Naive thymus-derived CD8-positive, alpha-beta T cell (primary cell): ENCODE results near the gene LBHD2. TPM values are rescaled to one million over a fixed set of nuclear protein-coding genes. Genes with fewer than 3 reads are reported as not detected.
A peak's percentile ranks its signal among the peaks of the same experiment; 100 is the strongest.

Experiments
- ATAC-seq, 2 donors: fragments of 150-1000 bp; cut with Tn5 transposase in 1 of 2; sonication (Bioruptor Pico), chemical (Tn5 transposase) in 1 of 2; 1 replicate in 1 of 2; 2 replicates in 1 of 2; pipeline ENCODE4 v1.10.0; 2021; ENCODE audit warnings: mild to moderate bottlenecking in 2 of 2, moderate library complexity in 2 of 2
- POLR2A ChIA-PET: fragments of 350-600 bp; sonication (Branson Sonifier 250); formaldehyde crosslinking; loops from one replicate; lab custom pipeline; 2021; ENCODE audit warnings: antibody characterized with exemption; lab: Charles Lee
- DNase-seq, 10 donors: peaks; one replicate each; pipeline versions ENCODE4 v3.0.0 to v3.0.0-alpha.2; 2020 to 2022
- H3K27ac Mint-ChIP-seq, 10 donors: one replicate each; pipeline ENCODE4 v1.8.0; 2020 to 2022; ENCODE audit warnings: mild to moderate bottlenecking in 10 of 10, mixed read lengths in 10 of 10, moderate library complexity in 4 of 10, inconsistent platforms in 1 of 10
- H3K27me3 Mint-ChIP-seq, 5 donors: one replicate each; pipeline ENCODE4 v1.8.0; 2021 to 2022; ENCODE audit warnings: mixed read lengths in 5 of 5
- H3K36me3 Mint-ChIP-seq, 3 donors: one replicate each; pipeline ENCODE4 v1.8.0; 2020 to 2022; ENCODE audit warnings: mixed read lengths in 3 of 3, mild to moderate bottlenecking in 2 of 3, inconsistent platforms in 1 of 3
- H3K4me1 Mint-ChIP-seq, 4 donors: one replicate each; pipeline ENCODE4 v1.8.0; 2021 to 2022; ENCODE audit warnings: mixed read lengths in 4 of 4
- H3K4me3 Mint-ChIP-seq, 10 donors: one replicate each; pipeline ENCODE4 v1.8.0; 2020 to 2022; ENCODE audit warnings: mild to moderate bottlenecking in 10 of 10, mixed read lengths in 10 of 10, moderate library complexity in 6 of 10, inconsistent platforms in 1 of 10
- H3K9me3 Mint-ChIP-seq, 9 donors: one replicate each; pipeline ENCODE4 v1.8.0; 2020 to 2022; ENCODE audit warnings: mixed read lengths in 9 of 9, mild to moderate bottlenecking in 3 of 9, inconsistent platforms in 1 of 9, moderate library complexity in 1 of 9
- polyA plus RNA-seq, 3 donors: library from polyadenylated mRNA; unstranded; fragments of 300-500 nt; fragmentation: Illumina TruSeq; gene quantifications; one replicate each; pipeline ENCODE4 v1.2.3, GENCODE V29; 2021
- total RNA-seq, 8 experiments: library from RNA in 2 of 8; stranded (reverse) in 2 of 8; gene quantifications; one replicate each; pipeline ENCODE4 v1.2.3 and lab custom pipeline; 2021 to 2026

The LBHD2 gene
- total and polyA plus RNA-seq, 5 experiments from 2014 or later = not detected

DNA sequence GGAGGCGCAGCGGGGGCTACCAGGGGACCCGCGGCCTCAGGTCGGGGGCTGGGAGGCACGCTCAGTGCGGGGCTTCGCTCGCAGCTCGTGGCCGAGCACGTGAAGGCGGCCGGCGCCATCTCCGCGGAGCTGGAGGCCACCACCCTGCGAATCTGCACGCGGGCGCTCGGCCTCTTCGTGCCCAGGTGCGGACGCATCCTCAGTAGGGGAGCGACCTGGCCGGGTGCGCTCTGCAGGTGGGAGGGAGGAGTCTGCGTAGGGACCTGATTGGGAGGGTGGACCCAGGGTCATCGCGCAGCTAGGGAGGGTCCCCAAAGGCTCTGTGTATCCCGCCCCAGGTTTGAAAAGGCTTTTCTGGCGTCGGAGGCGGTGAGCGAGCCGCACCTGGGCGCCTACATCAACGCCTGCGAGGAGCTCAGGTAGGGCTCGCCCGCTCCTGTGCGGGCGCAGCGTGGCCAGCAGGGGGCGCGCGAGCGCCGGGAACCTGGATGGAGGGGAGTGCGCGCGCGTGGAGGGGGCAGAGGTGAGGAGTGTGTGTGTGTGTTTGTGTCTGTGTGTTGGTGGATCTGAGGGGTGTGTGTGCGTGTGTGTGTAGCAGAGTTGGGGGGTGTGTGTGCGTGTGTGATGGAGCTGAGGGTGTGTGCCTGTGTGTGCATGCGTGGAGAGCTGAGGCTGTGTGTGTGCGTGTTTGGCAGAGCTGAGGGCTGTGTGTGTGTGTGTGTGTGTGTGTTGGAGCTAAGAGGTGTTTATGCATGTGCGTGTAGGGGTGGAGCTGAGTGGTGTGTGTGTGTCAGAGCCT, 20.8 kb downstream of the LBHD2 start:
- POLR2A ChIA-PET = interaction anchor here (0.6 kb wide), 1 partner anchor 76 kb away, joined by 3 read pairs; no protein-coding TSS in a partner anchor
- H3K27ac Mint-ChIP-seq = peak overlapping the region in 3 of 10 donors; percentile 35 to 90 (median 48)
- H3K9me3 Mint-ChIP-seq = no peaks in the 10 kb centered on the region
- H3K27me3 Mint-ChIP-seq = peaks cover 7 to 45% (median 21%) of the 10 kb centered on the region in 5 donors
- ATAC-seq (peak; percentile 95 to 99), DNase-seq (peak; percentile 57 to 84 (median 75))
- peak overlapping the region in 5 of 10 donors; percentile 24 to 68 (median 49) for H3K4me3 Mint-ChIP-seq
- H3K36me3 Mint-ChIP-seq = no peaks in the 10 kb centered on the region
- H3K4me1 Mint-ChIP-seq = peaks cover 8 to 16% (median 11%) of the 10 kb centered on the region in 4 donors

DNA sequence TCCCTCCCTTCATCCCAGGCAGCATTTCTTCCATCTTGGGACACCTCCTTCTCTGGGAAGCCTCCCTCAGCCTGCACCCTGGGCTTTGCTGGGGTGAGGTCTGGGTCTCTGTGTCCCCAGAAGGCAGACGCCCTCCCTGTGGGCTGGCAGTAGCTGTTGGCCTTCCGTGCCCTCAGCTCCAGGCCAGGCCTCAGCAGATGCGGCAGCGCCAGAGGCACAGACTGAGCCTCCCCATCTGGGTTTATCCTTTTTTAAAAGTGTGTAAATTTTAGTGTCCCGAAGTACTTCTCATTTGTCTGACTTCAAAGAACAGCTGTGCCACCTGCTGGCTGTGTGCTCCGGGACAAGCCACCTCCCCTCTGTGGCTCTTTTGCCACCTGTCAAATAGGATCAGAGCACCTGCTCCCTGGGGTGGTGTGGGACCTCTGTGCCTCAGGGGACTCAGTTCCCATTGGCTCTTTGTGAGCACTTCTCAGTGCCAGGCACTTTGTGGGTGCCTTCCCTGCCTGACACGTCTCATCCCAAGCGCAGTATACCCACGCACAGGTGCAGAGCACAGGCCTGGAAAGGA, 21.7 kb downstream of the LBHD2 start:
- Mint-ChIP-seq H3K36me3 (no peaks in the 10 kb centered on the region), H3K4me3 (peak overlapping the region in 1 of 10 donors; percentile 7), H3K27me3 (peaks cover 7 to 49% (median 23%) of the 10 kb centered on the region in 5 donors), H3K9me3 (no peaks in the 10 kb centered on the region), H3K4me1 (peaks cover 8 to 16% (median 11%) of the 10 kb centered on the region in 4 donors), H3K27ac (peak overlapping the region in 2 of 10 donors; percentile 21 to 90)
- DNase-seq = no peak
- ATAC-seq = no peak
- POLR2A ChIA-PET = no interaction called here

DNA sequence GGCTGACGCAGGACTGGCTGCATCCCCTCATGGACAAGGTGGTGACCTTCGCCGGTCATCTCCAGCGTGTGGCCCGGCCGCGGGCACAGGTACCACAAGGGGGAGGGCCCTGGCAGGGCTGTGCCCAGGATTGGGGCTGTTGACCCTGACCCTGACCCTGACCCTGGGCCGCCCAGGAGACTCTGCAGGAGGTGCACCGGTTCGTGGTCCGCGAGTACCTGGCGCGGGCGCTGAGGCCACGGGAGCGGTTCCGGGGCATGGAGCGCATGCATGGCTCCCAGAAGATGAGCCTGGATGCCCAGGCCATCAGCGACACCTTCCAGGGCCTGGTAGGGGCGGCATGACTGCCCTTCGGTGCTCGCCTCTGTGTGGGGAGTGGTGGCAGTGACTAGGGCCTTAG, 23.4 kb downstream of the LBHD2 start:
- Mint-ChIP-seq H3K4me3 (no peak overlapping the region), H3K27ac (no peak overlapping the region), H3K27me3 (peaks cover 2 to 50% (median 19%) of the 10 kb centered on the region in 5 donors), H3K4me1 (peaks cover 8 to 13% (median 12%) of the 10 kb centered on the region in 4 donors), H3K36me3 (no peaks in the 10 kb centered on the region), H3K9me3 (no peaks in the 10 kb centered on the region)
- no peak for ATAC-seq
- POLR2A ChIA-PET = no interaction called here
- no peak for DNase-seq

DNA sequence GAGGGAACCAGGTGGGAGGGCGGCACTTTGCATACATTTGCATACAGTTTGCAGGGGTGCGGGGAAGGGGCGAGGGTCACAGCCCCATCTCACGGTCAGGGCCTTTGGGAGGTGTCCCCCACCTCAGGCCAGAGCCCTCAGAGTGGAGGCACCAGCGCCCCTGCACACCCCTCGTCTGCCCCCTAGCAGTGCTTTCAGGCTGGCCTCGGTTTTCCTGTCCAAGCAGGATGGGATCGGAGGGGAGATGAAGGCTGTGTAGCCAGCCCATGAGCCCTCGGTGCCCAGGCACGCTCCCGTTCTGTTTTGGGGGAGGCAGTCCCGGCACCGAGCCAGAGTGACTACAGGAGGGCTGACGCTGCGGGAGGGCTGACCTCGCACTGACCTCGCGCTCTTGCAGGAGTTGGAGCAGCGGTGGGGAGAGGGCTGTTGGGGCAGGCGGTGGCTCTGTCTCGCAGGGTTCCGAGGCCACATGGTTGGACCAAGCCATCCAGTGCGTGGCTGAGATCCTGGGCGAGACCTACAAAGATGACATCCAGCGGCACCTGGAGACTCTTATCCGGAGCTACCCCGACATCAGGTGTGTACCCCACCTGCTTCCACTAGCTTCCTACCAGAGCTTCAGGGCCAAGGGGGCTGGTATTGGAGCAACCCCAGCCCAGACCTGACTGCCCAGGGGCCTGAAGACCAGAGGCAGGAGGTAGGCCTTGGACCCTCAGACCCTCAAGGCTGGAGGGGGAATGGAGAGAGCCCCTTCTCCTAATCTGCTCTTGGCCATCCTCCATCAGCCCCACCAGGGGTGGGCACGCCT, 24.1 kb downstream of the LBHD2 start:
- POLR2A ChIA-PET = no interaction called here
- DNase-seq = no peak
- peaks cover 8 to 15% (median 12%) of the 10 kb centered on the region in 4 donors for H3K4me1 Mint-ChIP-seq

DNA sequence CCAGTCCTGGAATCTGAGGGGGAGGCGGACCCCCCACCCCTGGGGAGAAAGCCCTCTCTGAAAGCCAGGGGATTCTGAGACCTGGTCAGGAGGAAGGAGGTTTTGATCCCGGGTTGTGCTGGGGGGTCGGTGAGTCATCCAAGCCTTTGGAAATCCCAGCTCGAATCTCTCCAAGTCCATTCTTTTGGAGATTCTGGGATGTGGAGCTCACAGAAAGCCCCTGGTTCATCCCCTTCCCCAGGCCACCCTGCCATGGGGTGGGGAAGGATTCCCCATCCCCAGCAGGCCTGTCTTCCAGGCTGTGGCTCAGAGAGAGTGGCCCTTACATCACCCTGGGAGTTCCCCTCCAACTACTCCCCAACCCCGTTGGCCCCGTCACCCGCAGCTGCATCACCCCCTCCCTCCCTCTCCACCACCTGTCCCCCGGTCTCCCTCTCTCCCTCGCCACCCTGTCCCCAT, 24.8 kb downstream of the LBHD2 start:
- Mint-ChIP-seq H3K4me1 (peaks cover 6 to 12% (median 9%) of the 10 kb centered on the region in 4 donors), H3K36me3 (no peaks in the 10 kb centered on the region), H3K9me3 (no peaks in the 10 kb centered on the region), H3K27me3 (peaks cover 0 to 37% (median 20%) of the 10 kb centered on the region in 5 donors), H3K27ac (peak overlapping the region in 1 of 10 donors; percentile 34), H3K4me3 (no peak overlapping the region)
- POLR2A ChIA-PET = no interaction called here
- ATAC-seq (peak in 1 of 2 donors; percentile 20), DNase-seq (no peak)

More for the DNA sequence above, 24.1 kb downstream of the LBHD2 start:
- Mint-ChIP-seq H3K27ac (no peak overlapping the region), H3K27me3 (peaks cover 2 to 43% (median 22%) of the 10 kb centered on the region in 5 donors), H3K9me3 (no peaks in the 10 kb centered on the region), H3K36me3 (no peaks in the 10 kb centered on the region), H3K4me3 (no peak overlapping the region)
- no peak for ATAC-seq

DNA sequence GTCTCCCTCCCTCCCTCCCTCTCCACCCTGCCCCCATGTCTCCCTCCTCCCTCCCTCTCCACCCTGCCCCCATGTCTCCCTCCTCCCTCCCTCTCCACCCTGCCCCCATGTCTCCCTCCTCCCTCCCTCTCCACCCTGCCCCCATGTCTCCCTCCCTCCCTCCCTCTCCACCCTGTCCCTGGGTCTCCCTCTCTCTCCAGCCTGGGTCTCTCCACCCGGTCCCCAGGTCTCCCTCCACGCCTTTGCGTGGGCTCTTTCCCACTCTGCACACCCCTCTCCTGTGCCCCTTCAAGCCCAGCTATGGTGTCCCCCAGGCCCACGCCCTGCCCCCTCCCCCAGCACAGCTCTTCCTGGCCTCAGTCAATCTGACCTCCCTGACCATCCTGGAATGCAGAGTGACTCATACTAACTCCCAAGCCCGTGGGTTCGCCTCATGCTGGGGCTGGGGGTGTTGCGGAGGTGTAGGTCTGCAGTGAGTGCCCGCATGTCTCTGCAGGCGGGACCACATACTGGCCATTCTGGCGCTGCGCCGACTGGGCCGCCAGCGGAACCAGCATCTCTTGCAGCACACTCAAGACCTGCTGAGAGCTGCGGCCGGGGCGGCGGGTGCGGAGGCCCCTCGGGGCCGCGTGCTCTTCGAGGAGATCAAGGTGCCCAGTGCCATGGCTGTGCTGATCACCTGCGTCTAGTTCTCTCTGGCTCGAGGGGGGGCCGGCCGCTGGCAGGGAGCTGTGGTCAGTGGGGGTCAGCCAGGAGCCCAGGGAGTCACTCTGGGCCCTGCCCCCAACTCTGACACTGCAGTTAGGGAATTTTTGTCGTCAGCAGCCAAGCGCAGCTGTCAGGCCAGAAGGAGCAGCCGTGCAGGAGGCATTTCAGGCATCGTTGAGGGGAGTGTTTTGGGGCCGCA, 25.8 kb downstream of the LBHD2 start:
- POLR2A ChIA-PET = no interaction called here

DNA sequence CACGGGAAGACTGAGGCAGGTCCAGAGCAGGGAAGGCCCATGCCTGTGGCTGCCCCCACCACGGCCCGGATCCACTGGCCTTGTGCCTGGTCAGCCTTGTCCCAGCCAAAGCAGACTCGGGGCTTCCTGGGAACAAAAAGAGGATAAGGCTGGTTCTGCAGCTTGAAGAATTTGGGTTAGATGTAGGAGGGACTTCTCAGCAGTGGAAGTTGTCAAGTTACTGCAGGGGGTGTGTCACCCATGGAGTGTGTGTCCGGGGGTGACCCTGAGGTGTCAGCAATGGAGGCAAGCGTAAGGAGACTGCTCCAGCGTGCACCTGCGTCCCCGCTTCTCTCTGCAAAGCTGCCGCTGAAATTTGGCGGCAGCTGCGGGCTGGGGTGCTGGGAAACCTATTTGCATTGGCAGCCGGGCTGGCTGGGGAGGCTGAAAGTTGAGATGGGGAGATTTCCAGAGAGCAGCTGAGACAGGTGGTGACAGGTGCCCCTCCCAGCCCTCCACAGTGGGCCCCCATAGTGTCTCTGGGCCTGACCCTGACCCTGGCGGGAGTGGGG, 26.7 kb downstream of the LBHD2 start:
- peaks cover 0 to 28% (median 14%) of the 10 kb centered on the region in 5 donors for H3K27me3 Mint-ChIP-seq
- H3K4me3 Mint-ChIP-seq = no peak overlapping the region
- ATAC-seq (no peak), DNase-seq (no peak)
- H3K4me1 Mint-ChIP-seq = peaks cover 2 to 14% (median 5%) of the 10 kb centered on the region in 4 donors
- no peak overlapping the region for H3K27ac Mint-ChIP-seq
- H3K36me3 Mint-ChIP-seq = no peaks in the 10 kb centered on the region
- H3K9me3 Mint-ChIP-seq = no peaks in the 10 kb centered on the region
- POLR2A ChIA-PET = no interaction called here

More for the DNA sequence above, 25.8 kb downstream of the LBHD2 start:
- ATAC-seq (no peak), DNase-seq (no peak)
- peaks cover 0 to 35% (median 19%) of the 10 kb centered on the region in 5 donors for H3K27me3 Mint-ChIP-seq
- no peaks in the 10 kb centered on the region for H3K36me3 Mint-ChIP-seq
- H3K4me3 Mint-ChIP-seq = no peak overlapping the region
- no peaks in the 10 kb centered on the region for H3K9me3 Mint-ChIP-seq
- peak overlapping the region in 1 of 10 donors; percentile 48 for H3K27ac Mint-ChIP-seq
- H3K4me1 Mint-ChIP-seq = peaks cover 5 to 13% (median 9%) of the 10 kb centered on the region in 4 donors

DNA sequence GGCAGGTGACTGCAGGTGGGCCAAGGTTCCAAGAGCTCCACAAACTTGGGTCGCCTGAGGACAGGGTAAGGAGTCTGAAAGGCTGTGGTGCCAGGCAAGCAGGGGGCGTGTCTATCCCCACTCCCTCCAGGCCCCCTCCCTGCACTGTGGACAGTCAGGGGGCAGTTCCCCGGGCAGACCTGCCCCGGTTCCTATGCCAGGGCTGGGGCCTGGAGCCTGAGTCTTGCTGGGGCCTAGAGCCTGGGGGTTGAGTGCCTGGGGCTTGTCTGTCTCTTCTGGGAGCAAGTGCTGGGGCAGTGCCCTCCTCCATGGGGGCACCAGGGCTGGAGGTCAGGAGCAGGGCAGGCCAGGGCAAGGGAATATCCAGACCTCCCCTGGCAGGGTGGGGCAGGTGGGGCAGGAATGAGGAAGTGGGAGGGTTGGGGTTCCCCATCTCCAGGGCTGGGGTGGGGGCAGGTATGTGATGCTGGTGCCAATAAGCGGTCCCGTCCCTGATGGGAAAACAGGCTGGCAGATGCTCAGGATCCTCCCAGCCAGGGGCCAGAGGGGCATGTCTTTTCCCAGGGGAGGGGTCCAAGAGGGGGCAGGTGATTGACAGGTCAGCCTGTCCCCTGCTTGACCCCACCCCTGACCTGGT, 27.3 kb downstream of the LBHD2 start:
- Mint-ChIP-seq H3K4me3 (no peak overlapping the region), H3K4me1 (peaks cover 2 to 17% (median 5%) of the 10 kb centered on the region in 4 donors), H3K9me3 (no peaks in the 10 kb centered on the region), H3K27ac (no peak overlapping the region), H3K27me3 (peaks cover 0 to 28% (median 12%) of the 10 kb centered on the region in 5 donors), H3K36me3 (no peaks in the 10 kb centered on the region)
- no peak for DNase-seq
- no peak for ATAC-seq
- POLR2A ChIA-PET = no interaction called here

DNA sequence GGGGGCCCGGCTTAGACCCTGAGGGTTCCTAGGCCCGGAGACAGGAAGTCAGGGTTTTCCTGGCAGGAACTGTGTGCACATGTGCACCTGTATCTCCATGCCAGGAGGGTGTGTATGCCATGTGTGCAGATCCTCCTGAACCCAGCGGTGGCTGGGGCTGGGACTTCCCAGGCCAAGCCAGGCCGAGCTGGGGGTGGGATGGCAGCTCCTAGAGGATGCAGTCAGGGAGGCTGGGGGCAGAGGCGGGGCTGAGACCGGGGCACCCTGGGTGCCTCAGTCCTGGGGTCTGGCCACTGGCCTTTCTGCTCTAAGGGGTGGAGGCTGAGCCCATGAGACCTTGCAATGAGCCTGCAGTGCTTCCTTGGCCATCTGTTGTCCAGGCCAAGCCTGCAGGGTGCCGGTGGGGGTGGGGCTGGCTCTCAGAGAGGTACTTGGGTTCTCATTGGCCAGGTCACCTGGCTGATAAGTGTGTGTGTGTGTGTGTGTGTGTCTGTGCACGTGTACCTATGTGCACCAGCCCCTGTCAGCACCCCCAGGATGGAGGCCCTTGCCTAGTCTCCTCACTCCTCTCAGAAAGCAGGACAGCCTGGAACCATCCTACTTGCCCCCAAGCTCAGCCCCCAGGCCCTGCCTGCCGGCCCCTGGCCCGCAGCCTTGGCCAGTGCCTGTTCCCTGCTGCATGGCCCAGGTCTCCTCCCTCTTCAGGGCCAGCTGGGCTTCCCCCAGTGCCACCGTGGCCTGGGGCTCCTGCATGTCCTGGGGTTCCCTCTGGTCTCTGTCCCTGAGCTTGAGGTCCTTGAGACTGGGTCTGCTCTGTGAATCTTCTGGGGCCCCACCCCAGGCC, 28.6 kb downstream of the LBHD2 start:
- ATAC-seq (no peak), DNase-seq (no peak)
- Mint-ChIP-seq H3K36me3 (no peaks in the 10 kb centered on the region), H3K9me3 (no peaks in the 10 kb centered on the region), H3K27ac (peak overlapping the region in 1 of 10 donors; percentile 18), H3K4me3 (no peak overlapping the region), H3K4me1 (peaks cover 2 to 17% (median 5%) of the 10 kb centered on the region in 4 donors), H3K27me3 (peaks cover 0 to 31% (median 12%) of the 10 kb centered on the region in 5 donors)
- POLR2A ChIA-PET = no interaction called here

DNA sequence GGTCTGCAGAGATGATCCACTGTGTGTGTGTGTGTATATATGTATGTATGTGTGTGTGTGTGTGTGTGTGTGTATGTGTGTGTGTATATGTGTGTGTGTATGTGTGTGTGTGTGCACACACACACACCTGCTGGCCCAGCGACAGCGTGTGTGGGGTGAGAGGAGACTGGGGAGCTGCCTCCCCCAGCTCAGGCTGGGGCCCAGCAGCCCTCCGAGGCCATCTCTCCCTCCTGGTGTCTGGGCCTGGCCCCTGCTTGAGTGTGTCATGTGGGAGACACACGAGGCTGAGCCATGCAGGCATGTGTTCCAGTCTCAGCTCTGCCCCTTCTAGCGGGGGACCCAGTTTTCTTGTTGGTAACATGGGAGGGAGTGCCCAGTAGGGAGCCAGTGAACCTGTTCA, 29.3 kb downstream of the LBHD2 start:
- ATAC-seq = no peak
- no peaks in the 10 kb centered on the region for H3K9me3 Mint-ChIP-seq
- H3K27me3 Mint-ChIP-seq = peaks cover 0 to 32% (median 12%) of the 10 kb centered on the region in 5 donors
- H3K27ac Mint-ChIP-seq = peak overlapping the region in 1 of 10 donors; percentile 29
- DNase-seq = no peak
- H3K4me3 Mint-ChIP-seq = no peak overlapping the region
- H3K4me1 Mint-ChIP-seq = peaks cover 2 to 17% (median 5%) of the 10 kb centered on the region in 4 donors
- POLR2A ChIA-PET = no interaction called here
- no peaks in the 10 kb centered on the region for H3K36me3 Mint-ChIP-seq
